Hepatocyte (in vitro differentiated cells): Measurements from ENCODE around the gene ERBB4. TPM values are rescaled to one million over a fixed set of nuclear protein-coding genes. Genes with fewer than 3 reads are reported as not detected.

Experiments used
- DNase-seq: peaks from one replicate; pipeline ENCODE4 v3.0.0-alpha.2; 2016; ENCODE audit warnings: low spot score
- H2AFZ ChIP-seq: fragments of 200-600 bp; sonication (generic); 2 replicates; pipeline ENCODE4 v1.6.0; 2016; ENCODE audit warnings: antibody characterized with exemption, mild to moderate bottlenecking
- H3K27ac ChIP-seq: fragments of 200-600 bp; sonication (generic); 2 replicates; pipeline ENCODE4 v1.5.1; 2016; ENCODE audit warnings: mild to moderate bottlenecking
- H3K27me3 ChIP-seq: fragments of 200-600 bp; sonication (generic); 2 replicates; pipeline ENCODE4 v1.6.1; 2016
- H3K36me3 ChIP-seq: fragments of 200-600 bp; sonication (generic); replicated peaks from 2 replicates; pipeline ENCODE4 v1.5.1; 2016; ENCODE audit warnings: low read depth; ENCODE audit not compliant: insufficient read depth
- H3K4me1 ChIP-seq: fragments of 200-600 bp; sonication (generic); 2 replicates; pipeline ENCODE4 v1.5.1; 2016; ENCODE audit warnings: mild to moderate bottlenecking, moderate library complexity; ENCODE audit not compliant: insufficient read depth
- H3K4me2 ChIP-seq: fragments of 200-600 bp; sonication (generic); 2 replicates; pipeline ENCODE4 v1.6.0; 2016
- H3K4me3 ChIP-seq: fragments of 200-600 bp; sonication (generic); 2 replicates; pipeline ENCODE4 v1.5.1; 2016; ENCODE audit warnings: mild to moderate bottlenecking
- H3K79me2 ChIP-seq: fragments of 200-600 bp; sonication (generic); 2 replicates; pipeline ENCODE4 v1.6.0; 2017; ENCODE audit warnings: mild to moderate bottlenecking
- H3K9me2 ChIP-seq: fragments of 200-600 bp; sonication (generic); replicated peaks from 2 replicates; pipeline ENCODE4 v1.6.0; 2017; ENCODE audit warnings: mild to moderate bottlenecking; ENCODE audit not compliant: insufficient read depth
- H3K9me3 ChIP-seq: fragments of 200-600 bp; sonication (generic); 2 replicates; pipeline ENCODE4 v1.5.1; 2016; ENCODE audit warnings: low read depth, mild to moderate bottlenecking
- H4K20me1 ChIP-seq: fragments of 200-600 bp; sonication (generic); 2 replicates; pipeline ENCODE4 v1.6.0; 2016; ENCODE audit warnings: mild to moderate bottlenecking; ENCODE audit not compliant: insufficient read depth, poor library complexity, severe bottlenecking
- EZH2 ChIP-seq: fragments of 200-600 bp; sonication (generic); IDR thresholded peaks from 2 replicates; pipeline ENCODE4 v1.6.1; 2016; ENCODE audit warnings: antibody characterized with exemption, mild to moderate bottlenecking, borderline replicate concordance
- EZH2phosphoT487 ChIP-seq: fragments of 200-600 bp; sonication (generic); IDR thresholded peaks from one replicate; pipeline ENCODE4 v1.6.1; 2018; ENCODE audit warnings: antibody characterized with exemption, mild to moderate bottlenecking, low read depth, moderate library complexity; ENCODE audit not compliant: unreplicated experiment, severe bottlenecking
- WGBS: methylation state at CpG from one replicate; pipeline ENCODE4 v1.1.6; 2016; ENCODE audit warnings: low lambda C conversion rate; ENCODE audit errors: missing lambda C conversion rate; 5-methylcytosine and 5-hydroxymethylcytosine counted together
- polyA plus RNA-seq: library from polyadenylated mRNA; unstranded; fragments of >200 nt; fragmentation: Nextera tagmentation; extraction: Ambion mirVana; gene quantifications from 2 replicates; pipeline ENCODE4 v1.2.1, GENCODE V29; 2016
- total RNA-seq: library from RNA; depleted of rRNA; stranded (reverse); fragments of >200 nt; gene quantifications from 2 replicates; pipeline ENCODE4 v1.2.3, GENCODE V29; 2014
- TF ChIP-seq, protein P1 (sequence below): fragments of 200-600 bp; sonication (generic); IDR thresholded peaks from 2 replicates; pipeline ENCODE4 v1.5.1; 2016; ENCODE audit warnings: antibody characterized with exemption, mild to moderate bottlenecking; ENCODE audit not compliant: poor library complexity

The ERBB4 gene
- total and polyA plus RNA-seq, 2 experiments from 2014 or later: 3.4 to 3.9 TPM

GRCh38 chr2:211367293-211367692, 1171.3 kb downstream of the ERBB4 start:
- H3K79me2 ChIP-seq: no peaks in the 10 kb centered on the region
- no peak overlapping the region for H3K4me3 ChIP-seq
- no peaks in the 10 kb centered on the region for H3K4me1 ChIP-seq
- 87% methylated on average over 4 of the region's 4 CpGs for WGBS
- H3K9me3 ChIP-seq: no peaks in the 10 kb centered on the region
- no peak overlapping the region for H3K4me2 ChIP-seq
- H4K20me1 ChIP-seq: no peaks in the 10 kb centered on the region
- H3K36me3 ChIP-seq: no peaks in the 10 kb centered on the region
- no peak for TF ChIP-seq EZH2
- TF ChIP-seq, protein P1, sequence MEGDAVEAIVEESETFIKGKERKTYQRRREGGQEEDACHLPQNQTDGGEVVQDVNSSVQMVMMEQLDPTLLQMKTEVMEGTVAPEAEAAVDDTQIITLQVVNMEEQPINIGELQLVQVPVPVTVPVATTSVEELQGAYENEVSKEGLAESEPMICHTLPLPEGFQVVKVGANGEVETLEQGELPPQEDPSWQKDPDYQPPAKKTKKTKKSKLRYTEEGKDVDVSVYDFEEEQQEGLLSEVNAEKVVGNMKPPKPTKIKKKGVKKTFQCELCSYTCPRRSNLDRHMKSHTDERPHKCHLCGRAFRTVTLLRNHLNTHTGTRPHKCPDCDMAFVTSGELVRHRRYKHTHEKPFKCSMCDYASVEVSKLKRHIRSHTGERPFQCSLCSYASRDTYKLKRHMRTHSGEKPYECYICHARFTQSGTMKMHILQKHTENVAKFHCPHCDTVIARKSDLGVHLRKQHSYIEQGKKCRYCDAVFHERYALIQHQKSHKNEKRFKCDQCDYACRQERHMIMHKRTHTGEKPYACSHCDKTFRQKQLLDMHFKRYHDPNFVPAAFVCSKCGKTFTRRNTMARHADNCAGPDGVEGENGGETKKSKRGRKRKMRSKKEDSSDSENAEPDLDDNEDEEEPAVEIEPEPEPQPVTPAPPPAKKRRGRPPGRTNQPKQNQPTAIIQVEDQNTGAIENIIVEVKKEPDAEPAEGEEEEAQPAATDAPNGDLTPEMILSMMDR: no peak
- no peak for TF ChIP-seq EZH2phosphoT487
- DNase-seq: peak; percentile 6
- H3K27me3 ChIP-seq: no peaks in the 10 kb centered on the region
- H3K9me2 ChIP-seq: no peaks in the 10 kb centered on the region
- H3K27ac ChIP-seq: no peak overlapping the region
- no peak overlapping the region for H2AFZ ChIP-seq

DNA sequence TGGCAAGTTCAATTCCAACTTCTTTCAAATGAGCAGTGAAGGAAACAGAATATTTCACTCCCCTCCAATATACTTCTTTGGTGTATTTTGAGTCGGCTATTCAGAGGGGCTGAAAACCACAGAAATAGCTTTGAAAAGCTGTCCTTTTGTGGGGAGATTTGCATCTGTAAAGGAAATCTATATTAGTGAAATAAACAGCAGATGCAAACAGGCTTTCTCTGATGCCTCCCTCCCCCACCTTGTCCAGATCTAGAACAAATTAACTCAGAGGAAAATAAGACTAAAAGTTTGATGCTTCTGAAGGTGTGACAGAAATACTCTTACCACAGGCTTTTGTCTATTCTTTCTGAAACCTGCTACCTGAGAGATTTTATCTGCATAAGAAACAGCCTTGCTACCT, 1173.7 kb downstream of the ERBB4 start:
- no peaks in the 10 kb centered on the region for H3K36me3 ChIP-seq
- no peak for DNase-seq
- H3K27me3 ChIP-seq: no peaks in the 10 kb centered on the region
- no peaks in the 10 kb centered on the region for H3K4me1 ChIP-seq
- no peaks in the 10 kb centered on the region for H3K9me2 ChIP-seq
- no peaks in the 10 kb centered on the region for H4K20me1 ChIP-seq
- 78% methylated on average over 1 of the region's 1 CpG for WGBS
- H3K4me3 ChIP-seq: no peak overlapping the region
- TF ChIP-seq EZH2 (no peak), EZH2phosphoT487 (no peak)
- TF ChIP-seq, protein P1: no peak
- H3K27ac ChIP-seq: no peak overlapping the region
- no peaks in the 10 kb centered on the region for H3K79me2 ChIP-seq
- H3K9me3 ChIP-seq: no peaks in the 10 kb centered on the region
- H3K4me2 ChIP-seq: no peak overlapping the region
- no peak overlapping the region for H2AFZ ChIP-seq

DNA sequence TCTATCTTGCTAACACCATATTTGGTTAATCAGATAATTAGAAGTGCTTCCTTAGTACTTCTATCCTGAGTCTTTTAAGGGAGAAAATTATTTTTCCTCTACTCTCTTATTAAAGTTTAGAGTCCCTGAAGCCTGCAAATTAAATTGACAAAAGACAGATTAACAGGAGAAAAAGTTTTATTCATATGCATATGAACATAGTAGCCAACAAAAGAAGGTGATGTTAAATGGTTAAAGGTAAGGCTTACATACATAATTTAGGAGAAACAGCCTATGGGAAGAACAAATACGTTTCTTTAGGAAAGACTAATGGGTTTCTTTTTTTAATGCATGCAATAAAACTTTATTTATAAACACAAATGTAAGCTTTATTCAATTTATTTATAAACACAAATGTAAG, 1177.2 kb downstream of the ERBB4 start:
- no peaks in the 10 kb centered on the region for H3K4me1 ChIP-seq
- H4K20me1 ChIP-seq: no peaks in the 10 kb centered on the region
- H3K9me3 ChIP-seq: no peaks in the 10 kb centered on the region
- no peak for DNase-seq
- no peak overlapping the region for H2AFZ ChIP-seq
- 59% methylated on average over 1 of the region's 1 CpG for WGBS
- H3K9me2 ChIP-seq: no peaks in the 10 kb centered on the region
- H3K27me3 ChIP-seq: no peaks in the 10 kb centered on the region
- no peak for TF ChIP-seq EZH2
- TF ChIP-seq EZH2phosphoT487: no peak
- TF ChIP-seq, protein P1: no peak
- no peaks in the 10 kb centered on the region for H3K36me3 ChIP-seq
- no peak overlapping the region for H3K27ac ChIP-seq
- no peak overlapping the region for H3K4me2 ChIP-seq
- H3K4me3 ChIP-seq: no peak overlapping the region
- H3K79me2 ChIP-seq: no peaks in the 10 kb centered on the region

GRCh38 chr2:211359347-211359746, 1179.3 kb downstream of the ERBB4 start:
- Histone ChIP-seq H2AFZ (no peak overlapping the region), H3K4me2 (no peak overlapping the region), H3K27ac (no peak overlapping the region), H3K27me3 (no peaks in the 10 kb centered on the region), H3K9me2 (no peaks in the 10 kb centered on the region), H3K4me1 (no peaks in the 10 kb centered on the region), H3K79me2 (no peaks in the 10 kb centered on the region), H3K4me3 (no peak overlapping the region), H3K36me3 (no peaks in the 10 kb centered on the region), H4K20me1 (no peaks in the 10 kb centered on the region), H3K9me3 (no peaks in the 10 kb centered on the region)
- no peak for DNase-seq
- TF ChIP-seq EZH2: no peak
- TF ChIP-seq EZH2phosphoT487: no peak
- TF ChIP-seq, protein P1: no peak
